HG03196 (cell line): ENCODE data around the gene ARHGAP22.

Experiments used
- ATAC-seq: cut with Tn5 transposase; IDR thresholded peaks from one replicate; pipeline ENCODE4 v1.9.1; 2021; ENCODE audit not compliant: unreplicated experiment

Gene ARHGAP22

GRCh38 chr10:48516911-48517310, 88.0 kb downstream of the ARHGAP22 start:
- ATAC-seq, result no peak

- no peak for ATAC-seq
Observed at GRCh38 chr10:48514916-48515315, 90.0 kb downstream of the ARHGAP22 start.

- ATAC-seq, result no peak
Observed at GRCh38 chr10:48514255-48514654, 90.6 kb downstream of the ARHGAP22 start.

- ATAC-seq, result no peak
Observed at GRCh38 chr10:48512861-48513260, 92.0 kb downstream of the ARHGAP22 start.

- ATAC-seq, result no peak
Observed at GRCh38 chr10:48511875-48512231, 93.0 kb downstream of the ARHGAP22 start.

GRCh38 chr10:48511066-48511874, 93.6 kb downstream of the ARHGAP22 start:
- no peak for ATAC-seq

GRCh38 chr10:48509974-48510692, 94.7 kb downstream of the ARHGAP22 start:
- ATAC-seq, result no peak

GRCh38 chr10:48508791-48509772, 95.8 kb downstream of the ARHGAP22 start:
- no peak for ATAC-seq

GRCh38 chr10:48507933-48508790, 96.7 kb downstream of the ARHGAP22 start:
- ATAC-seq, result no peak

GRCh38 chr10:48507494-48507893, 97.4 kb downstream of the ARHGAP22 start:
- ATAC-seq, result no peak

GRCh38 chr10:48506147-48506917, 98.5 kb downstream of the ARHGAP22 start:
- ATAC-seq, result no peak

GRCh38 chr10:48505394-48506112, 99.3 kb downstream of the ARHGAP22 start:
- no peak for ATAC-seq

GRCh38 chr10:48504141-48504885, 100.6 kb downstream of the ARHGAP22 start:
- ATAC-seq, result no peak

GRCh38 chr10:48503293-48503911, 101.5 kb downstream of the ARHGAP22 start:
- no peak for ATAC-seq

GRCh38 chr10:48502791-48503190, 102.1 kb downstream of the ARHGAP22 start:
- ATAC-seq, result no peak

GRCh38 chr10:48501787-48502771, 102.8 kb downstream of the ARHGAP22 start:
- no peak for ATAC-seq

GRCh38 chr10:48501226-48501625, 103.6 kb downstream of the ARHGAP22 start:
- no peak for ATAC-seq
